GM19193 (cell line): ENCODE data around the gene SLC16A2.

Experiments used
- POLR2A ChIP-seq: IDR thresholded peaks from 4 replicates; pipeline ENCODE4 v1.6.1; 2011; ENCODE audit not compliant: insufficient read depth, insufficient read length; ENCODE audit errors: extremely low read depth

SLC16A2 gene

DNA sequence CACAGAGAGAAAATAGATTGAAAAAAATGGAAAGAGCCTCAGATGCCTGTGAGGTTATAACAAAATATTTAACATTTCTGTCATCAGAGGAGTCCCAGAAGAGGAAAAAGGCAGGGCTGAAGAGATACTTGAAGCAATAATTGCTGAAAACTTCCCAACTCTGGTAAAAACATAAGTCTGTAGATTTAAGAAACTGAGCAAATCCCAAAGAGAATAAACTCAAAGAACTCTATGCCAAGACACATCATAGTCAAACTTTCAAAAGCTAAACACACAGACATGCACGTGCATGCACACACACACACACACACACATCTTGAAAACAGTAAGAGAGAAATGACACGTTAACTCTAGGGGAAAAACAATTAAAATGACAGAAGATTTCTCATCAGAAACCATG lies 94.1 kb downstream of the SLC16A2 start:
- no peak for TF ChIP-seq POLR2A

DNA sequence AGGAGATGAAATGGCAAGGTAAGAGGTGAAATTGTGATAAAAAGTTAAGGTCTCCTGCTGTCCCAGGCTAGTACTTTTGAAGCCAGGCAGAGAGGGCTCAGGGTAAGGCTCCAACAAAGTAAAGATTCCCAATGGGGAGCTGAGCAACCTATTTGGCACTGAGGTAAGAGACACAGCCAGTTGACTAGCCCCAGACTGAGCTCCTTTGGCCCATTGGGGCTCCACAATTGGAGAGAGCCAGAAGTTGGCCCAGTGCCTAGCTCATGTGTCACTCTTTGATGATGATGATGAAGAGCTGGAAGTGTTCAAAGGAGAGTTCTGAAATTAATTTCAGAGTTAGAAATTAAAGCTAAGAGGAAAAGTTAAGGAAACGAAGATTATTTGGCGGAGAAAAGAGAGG lies 98.6 kb downstream of the SLC16A2 start:
- TF ChIP-seq POLR2A, result no peak

DNA sequence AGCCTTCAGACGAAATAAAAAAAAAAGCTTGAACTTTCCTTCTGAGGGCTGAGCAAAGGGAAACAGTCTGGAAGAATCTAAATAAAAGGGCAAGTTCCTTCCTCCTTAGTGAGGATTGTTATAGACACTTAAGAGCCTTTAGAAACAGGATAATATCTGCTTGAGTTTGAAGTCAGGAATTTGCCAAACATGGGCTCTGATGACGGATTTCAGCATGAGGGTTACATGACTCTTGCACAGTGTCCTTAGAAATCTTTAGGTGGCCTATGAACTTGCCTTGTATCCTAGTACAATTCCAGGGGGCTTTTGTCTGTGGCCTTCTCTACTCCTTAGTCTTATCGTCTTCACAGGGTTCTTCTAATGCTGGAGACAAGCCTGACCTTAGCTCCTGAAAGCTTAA lies 99.0 kb downstream of the SLC16A2 start:
- TF ChIP-seq POLR2A, result no peak

DNA sequence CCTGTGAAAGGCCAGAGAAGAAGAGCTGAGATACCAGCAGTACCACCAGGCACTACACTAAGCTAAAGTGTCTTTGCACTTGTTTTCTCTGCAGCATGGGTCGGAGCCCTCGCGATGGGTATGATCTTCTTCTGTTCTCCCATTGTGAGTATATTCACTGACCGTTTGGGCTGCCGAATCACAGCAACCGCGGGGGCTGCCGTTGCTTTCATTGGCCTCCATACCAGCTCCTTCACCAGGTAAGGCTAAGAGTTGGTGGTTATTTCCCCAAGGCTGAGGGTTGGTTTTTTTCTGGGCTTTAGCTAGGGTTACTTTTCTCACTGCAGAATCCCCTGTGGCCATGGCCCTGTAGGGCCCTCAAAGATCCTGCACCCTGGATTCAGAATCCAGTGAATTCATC lies 99.6 kb downstream of the SLC16A2 start:
- no peak for TF ChIP-seq POLR2A

DNA sequence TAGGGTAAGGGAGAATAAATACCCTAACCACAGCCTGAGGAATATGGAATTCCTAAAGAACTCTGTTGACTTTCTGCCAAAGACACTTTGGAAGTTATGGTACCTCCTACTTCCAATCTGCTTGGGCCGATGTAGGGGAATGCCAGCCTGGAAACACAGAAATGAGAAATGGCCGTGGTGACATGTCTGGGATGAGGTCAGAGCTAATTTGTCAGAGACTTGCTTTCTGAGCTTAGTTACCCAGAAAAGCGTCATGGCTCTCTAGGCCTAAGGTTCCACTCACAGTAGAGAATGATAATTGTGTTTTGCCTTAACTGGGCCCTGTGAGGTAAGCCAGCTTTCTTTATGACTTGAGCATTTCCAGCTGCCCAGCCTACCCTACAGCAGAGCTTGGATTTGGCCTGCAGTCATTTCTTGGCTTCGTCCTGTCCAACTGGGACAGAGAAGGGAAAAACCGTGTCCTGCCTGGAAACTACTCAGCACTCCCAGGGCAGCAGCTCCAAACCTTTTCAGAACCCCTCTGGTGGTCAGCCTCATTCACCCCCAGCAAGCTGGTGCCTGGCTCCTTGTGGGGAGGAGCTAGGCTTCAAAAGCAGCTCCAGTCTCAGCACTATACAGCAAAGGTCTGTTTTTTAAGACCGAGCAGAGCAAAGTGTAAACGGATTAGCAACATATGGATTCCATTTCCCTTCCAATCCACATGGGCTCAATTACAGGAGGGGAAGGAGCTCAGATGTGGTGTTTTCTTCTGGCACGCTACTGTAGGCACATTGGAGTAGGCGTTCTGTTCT lies 100.9 kb downstream of the SLC16A2 start:
- no peak for TF ChIP-seq POLR2A

DNA sequence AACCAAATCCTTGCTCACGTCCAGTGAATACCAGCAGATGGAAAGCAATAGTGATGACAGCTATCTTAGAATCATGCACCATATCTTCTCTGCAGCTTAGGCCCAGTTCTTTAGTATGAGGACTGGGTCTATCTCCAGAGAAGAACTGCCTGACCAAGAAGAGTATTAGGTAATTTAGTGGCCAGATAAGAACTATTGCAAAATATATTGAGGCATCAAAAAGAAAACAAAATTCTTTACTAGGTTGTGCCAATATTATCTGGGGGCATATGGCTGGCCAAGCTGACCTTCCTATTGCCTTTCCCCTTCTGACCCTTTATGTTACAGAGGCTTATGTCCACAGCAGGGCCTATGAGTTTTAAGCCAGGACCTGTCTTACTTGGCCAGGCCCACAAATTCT lies 101.9 kb downstream of the SLC16A2 start:
- no peak for TF ChIP-seq POLR2A

DNA sequence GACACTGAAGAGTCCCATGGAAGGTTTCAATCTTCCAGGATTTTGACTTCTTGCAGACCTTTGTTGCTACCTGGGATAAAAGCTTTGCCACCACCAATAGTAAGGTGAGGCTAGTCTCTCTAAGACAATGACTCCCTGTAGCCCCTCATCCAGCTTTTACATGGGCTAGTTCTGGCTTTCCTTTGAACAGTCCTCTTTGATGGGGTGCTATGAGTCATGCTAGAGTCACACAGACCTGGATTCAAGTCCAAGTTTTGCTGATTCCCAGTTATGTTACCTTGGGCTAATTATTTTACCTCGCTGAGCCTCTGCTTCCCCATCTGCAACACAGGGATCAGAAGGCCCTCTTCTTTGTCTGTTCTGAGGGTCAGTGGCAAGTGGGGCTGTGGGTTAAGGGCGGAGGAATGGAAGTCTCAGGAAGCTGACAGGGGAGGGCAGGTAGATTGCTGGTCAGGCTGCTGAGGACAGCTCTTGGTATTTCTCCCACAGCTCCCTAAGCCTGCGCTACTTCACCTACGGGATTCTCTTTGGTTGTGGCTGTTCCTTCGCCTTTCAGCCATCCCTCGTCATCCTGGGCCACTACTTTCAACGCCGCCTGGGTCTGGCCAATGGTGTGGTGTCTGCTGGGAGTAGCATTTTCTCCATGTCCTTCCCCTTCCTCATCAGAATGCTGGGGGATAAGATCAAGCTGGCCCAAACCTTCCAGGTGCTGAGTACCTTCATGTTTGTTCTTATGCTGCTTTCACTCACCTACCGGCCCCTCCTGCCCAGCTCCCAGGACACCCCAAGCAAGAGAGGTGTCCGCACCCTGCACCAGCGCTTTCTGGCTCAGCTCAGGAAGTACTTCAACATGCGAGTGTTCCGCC lies 102.8 kb downstream of the SLC16A2 start:
- no peak for TF ChIP-seq POLR2A

DNA sequence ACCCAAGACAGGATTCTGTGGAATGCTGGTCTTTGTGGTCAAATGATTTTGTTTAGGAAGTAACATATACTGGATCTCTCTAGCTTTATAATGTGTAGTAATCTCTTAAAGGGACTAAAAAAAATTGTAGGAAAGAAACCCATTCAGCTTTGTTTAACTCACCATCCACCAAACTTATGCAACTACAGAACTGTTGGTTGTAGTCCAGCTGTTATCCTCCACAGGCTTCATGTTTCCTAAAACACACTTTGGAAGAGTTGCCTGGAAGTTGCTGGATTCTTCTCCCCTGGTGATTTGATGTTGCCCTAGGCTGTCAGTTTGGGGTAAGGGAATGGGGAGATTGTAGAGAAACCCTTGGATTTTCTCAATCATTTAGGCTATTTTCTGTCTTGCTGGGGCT lies 103.8 kb downstream of the SLC16A2 start:
- no peak for TF ChIP-seq POLR2A

DNA sequence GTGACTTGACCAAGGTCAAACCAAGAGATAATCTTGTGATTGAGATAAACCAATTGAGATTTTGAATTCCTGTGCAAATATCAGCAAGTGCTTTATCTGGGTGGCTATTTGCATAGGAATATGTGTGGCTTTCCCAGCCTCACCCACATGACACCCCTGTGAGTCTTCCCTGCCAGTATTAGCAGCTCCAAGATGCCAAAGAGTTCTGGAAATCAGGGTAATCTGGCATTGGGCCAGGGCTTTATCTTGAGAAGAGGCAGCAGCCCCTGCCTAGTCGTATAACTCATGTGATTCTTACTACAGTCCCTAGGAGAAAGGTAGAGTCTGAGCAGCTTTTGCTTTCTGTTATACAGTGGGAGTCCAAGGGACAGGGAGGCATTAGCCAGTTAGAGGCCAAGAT lies 105.5 kb downstream of the SLC16A2 start:
- TF ChIP-seq POLR2A, result no peak

DNA sequence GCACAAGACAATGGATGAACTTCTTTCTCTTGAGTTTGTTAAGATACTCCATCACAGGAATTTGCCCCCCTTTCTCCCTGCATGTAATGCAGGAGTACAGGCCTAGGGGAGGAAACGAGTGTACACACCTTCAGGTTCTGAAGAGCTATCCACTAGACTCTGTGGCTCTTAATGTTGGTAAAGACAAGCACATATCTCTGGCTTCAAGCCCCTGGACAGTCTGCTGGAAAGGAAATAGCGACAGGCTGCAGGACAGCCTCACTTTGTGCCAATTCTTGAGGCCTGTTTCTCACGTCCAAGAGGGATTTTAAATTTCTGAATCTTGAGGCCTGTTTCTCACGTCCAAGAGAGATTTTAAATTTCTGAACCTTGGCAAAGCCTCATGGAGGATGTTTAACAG lies 106.1 kb downstream of the SLC16A2 start:
- no peak for TF ChIP-seq POLR2A

DNA sequence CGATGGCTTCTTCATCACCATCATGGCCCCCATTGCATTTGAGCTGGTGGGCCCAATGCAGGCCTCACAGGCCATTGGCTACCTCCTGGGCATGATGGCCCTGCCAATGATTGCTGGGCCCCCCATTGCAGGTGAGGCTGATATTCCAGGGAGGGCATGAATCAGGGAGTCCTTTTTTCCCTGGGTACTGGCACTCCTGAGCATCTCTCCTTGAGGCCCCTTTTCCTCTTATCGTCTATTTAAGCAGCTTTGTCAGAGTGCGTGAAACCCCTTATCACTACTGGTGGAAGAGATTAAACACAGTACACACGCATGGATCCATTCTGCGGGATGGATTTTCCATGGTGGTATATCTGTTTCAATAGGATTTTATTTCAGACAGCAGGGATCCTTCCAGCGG lies 108.0 kb downstream of the SLC16A2 start:
- no peak for TF ChIP-seq POLR2A

DNA sequence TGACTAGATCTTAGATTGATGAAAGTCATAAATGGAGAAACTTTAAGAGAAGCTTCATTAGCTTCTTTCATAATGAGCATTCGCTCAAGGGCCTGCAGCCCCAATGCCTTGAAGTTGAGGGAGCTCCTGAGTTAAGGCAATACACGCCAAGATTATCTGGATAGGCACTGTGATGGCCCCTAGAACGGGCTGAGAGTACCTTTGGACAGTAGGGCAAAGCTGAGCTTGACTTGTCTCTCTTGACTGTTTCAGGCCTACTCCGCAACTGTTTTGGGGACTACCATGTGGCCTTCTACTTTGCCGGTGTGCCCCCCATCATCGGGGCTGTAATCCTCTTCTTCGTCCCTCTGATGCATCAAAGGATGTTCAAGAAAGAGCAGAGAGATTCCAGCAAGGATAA lies 109.8 kb downstream of the SLC16A2 start:
- TF ChIP-seq POLR2A, result no peak

DNA sequence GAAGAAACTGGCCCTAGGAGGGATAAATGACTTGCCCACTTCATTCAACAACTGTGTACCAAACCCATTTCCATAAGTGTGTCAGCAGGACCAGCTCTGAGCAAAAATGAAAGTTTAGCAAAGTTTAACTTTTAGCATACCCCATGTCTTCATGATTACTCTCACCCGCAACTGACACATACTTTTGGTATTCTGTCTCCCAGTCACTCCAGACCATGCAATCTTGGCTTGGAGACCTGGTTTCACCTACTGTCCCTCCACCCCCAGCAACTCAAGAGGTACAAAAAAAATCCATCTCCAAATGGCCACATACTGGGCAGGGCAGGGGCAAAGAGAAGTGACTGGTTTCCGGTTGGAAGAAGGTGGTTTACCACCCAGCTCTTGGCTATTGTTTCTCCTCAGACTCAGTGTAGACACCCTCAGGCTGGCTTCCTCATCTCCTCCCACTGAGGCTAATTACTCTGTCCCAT lies 113.3 kb downstream of the SLC16A2 start:
- no peak for TF ChIP-seq POLR2A

DNA sequence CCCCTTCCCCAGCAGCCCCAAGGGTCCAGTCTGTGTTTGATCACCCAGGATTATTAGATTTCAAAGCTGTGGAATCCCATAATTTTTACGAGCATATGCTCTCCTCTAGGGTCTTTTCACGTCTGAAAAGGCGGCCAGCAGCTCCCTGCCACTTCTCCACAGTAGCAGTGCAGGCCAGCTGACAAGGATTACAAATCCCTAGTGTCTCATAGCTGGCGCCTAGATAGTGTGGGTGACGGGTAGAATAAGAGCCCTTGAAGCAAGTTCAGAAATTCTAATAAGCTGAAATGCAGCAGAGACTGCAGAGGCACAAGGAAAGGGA lies 113.8 kb downstream of the SLC16A2 start:
- no peak for TF ChIP-seq POLR2A

DNA sequence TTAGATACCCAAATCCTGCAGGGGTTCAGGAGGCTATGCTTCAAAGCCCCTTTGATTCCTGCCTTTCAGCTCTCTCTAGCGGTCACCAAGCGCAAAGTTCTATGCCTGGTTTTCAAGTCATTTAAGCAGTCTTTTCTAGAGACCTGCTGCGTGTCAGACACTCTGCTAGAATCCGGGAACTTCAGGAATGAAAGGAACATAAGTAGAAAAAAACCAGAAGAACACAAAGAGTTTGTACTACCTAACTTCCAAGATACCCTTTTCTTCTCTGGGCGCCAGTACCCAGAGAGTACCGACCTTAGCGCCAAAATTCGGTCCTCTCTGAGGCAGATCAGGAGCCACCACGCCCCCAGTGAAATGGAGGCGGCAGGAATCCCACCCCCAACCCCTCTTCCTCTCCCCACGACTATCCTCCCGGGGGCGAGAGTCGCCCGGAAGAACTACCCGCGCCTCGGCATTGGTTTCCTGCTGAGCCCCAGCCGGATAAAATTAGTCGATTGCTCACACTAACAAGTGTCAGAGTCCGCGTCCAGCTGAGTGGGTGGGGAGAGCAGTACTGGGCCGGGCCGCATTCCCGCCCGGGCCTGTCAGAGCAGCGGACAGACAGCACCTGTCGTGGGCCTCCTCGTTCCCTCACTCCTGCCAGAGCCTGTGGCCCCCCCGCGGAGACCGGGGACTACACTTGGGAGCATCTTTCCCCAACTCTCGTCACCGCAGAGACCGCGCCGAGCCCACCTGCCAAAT lies 114.3 kb downstream of the SLC16A2 start:
- no peak for TF ChIP-seq POLR2A
